Measurements from ENCODE around the gene CELF2.

Gene CELF2

GRCh38 chr10:11311027-11311426 is 293.4 kb downstream of the CELF2 start:
- no peak overlapping the region for H3K27ac ChIP-seq (ENCODE audit: low read length)
- peaks cover 12% of the 10 kb centered on the region; the same call in 1 of the 2 replicates for H3K36me3 ChIP-seq (ENCODE audit: insufficient read depth, low read depth, low read length)
- H3K9me3 ChIP-seq (ENCODE audit: insufficient read depth, low read depth, low read length) = peaks cover 28% of the 10 kb centered on the region

GRCh38 chr10:11313463-11313862 is 295.8 kb downstream of the CELF2 start:
- H3K9me3 ChIP-seq (ENCODE audit: insufficient read depth, low read depth, low read length) = peaks cover 14% of the 10 kb centered on the region
- no peak overlapping the region for H3K27ac ChIP-seq (ENCODE audit: low read length)
- H3K9ac ChIP-seq (ENCODE audit: low read depth, low read length) = no peak overlapping the region
- no peaks in the 10 kb centered on the region for H3K27me3 ChIP-seq (ENCODE audit: insufficient read depth, low read length)
- no peaks in the 10 kb centered on the region for H3K4me1 ChIP-seq (ENCODE audit: insufficient read depth, low read length)
- no peak overlapping the region for H3K4me3 ChIP-seq (ENCODE audit: low read length)
- peaks cover 9% of the 10 kb centered on the region; the same call in 1 of the 2 replicates for H3K36me3 ChIP-seq (ENCODE audit: insufficient read depth, low read depth, low read length)

More at GRCh38 chr10:11311027-11311426, 293.4 kb downstream of the CELF2 start:
- no peak overlapping the region for H3K9ac ChIP-seq (ENCODE audit: low read depth, low read length)
- H3K4me3 ChIP-seq (ENCODE audit: low read length) = no peak overlapping the region
- no peaks in the 10 kb centered on the region for H3K4me1 ChIP-seq (ENCODE audit: insufficient read depth, low read length)
- no peaks in the 10 kb centered on the region for H3K27me3 ChIP-seq (ENCODE audit: insufficient read depth, low read length)

GRCh38 chr10:11317936-11318670 is 300.4 kb downstream of the CELF2 start:
- no peak overlapping the region for H3K9ac ChIP-seq (ENCODE audit: low read depth, low read length)
- H3K9me3 ChIP-seq (ENCODE audit: insufficient read depth, low read depth, low read length) = no peaks in the 10 kb centered on the region
- no peaks in the 10 kb centered on the region for H3K4me1 ChIP-seq (ENCODE audit: insufficient read depth, low read length)
- H3K27ac ChIP-seq (ENCODE audit: low read length) = no peak overlapping the region
- peaks cover 9% of the 10 kb centered on the region; the same call in 1 of the 2 replicates for H3K36me3 ChIP-seq (ENCODE audit: insufficient read depth, low read depth, low read length)
- no peak overlapping the region for H3K4me3 ChIP-seq (ENCODE audit: low read length)
- H3K27me3 ChIP-seq (ENCODE audit: insufficient read depth, low read length) = no peaks in the 10 kb centered on the region

GRCh38 chr10:11318826-11319598 is 301.3 kb downstream of the CELF2 start:
- no peaks in the 10 kb centered on the region for H3K27me3 ChIP-seq (ENCODE audit: insufficient read depth, low read length)
- no peak overlapping the region for H3K9ac ChIP-seq (ENCODE audit: low read depth, low read length)
- H3K4me3 ChIP-seq (ENCODE audit: low read length) = no peak overlapping the region
- no peaks in the 10 kb centered on the region for H3K9me3 ChIP-seq (ENCODE audit: insufficient read depth, low read depth, low read length)
- peaks cover 9% of the 10 kb centered on the region; the same call in 1 of the 2 replicates for H3K36me3 ChIP-seq (ENCODE audit: insufficient read depth, low read depth, low read length)
- H3K4me1 ChIP-seq (ENCODE audit: insufficient read depth, low read length) = no peaks in the 10 kb centered on the region
- H3K27ac ChIP-seq (ENCODE audit: low read length) = no peak overlapping the region

GRCh38 chr10:11319990-11320602 is 302.4 kb downstream of the CELF2 start:
- Histone ChIP-seq H3K4me1 (ENCODE audit: insufficient read depth, low read length) (no peaks in the 10 kb centered on the region), H3K9ac (ENCODE audit: low read depth, low read length) (no peak overlapping the region), H3K36me3 (ENCODE audit: insufficient read depth, low read depth, low read length) (peaks cover 9% of the 10 kb centered on the region; the same call in 1 of the 2 replicates), H3K4me3 (ENCODE audit: low read length) (no peak overlapping the region), H3K9me3 (ENCODE audit: insufficient read depth, low read depth, low read length) (no peaks in the 10 kb centered on the region), H3K27ac (ENCODE audit: low read length) (no peak overlapping the region), H3K27me3 (ENCODE audit: insufficient read depth, low read length) (no peaks in the 10 kb centered on the region)

GRCh38 chr10:11320809-11321520 is 303.3 kb downstream of the CELF2 start:
- Histone ChIP-seq H3K36me3 (ENCODE audit: insufficient read depth, low read depth, low read length) (peaks cover 9% of the 10 kb centered on the region; the same call in 1 of the 2 replicates), H3K9me3 (ENCODE audit: insufficient read depth, low read depth, low read length) (no peaks in the 10 kb centered on the region), H3K9ac (ENCODE audit: low read depth, low read length) (no peak overlapping the region), H3K27ac (ENCODE audit: low read length) (no peak overlapping the region), H3K4me3 (ENCODE audit: low read length) (no peak overlapping the region), H3K4me1 (ENCODE audit: insufficient read depth, low read length) (no peaks in the 10 kb centered on the region), H3K27me3 (ENCODE audit: insufficient read depth, low read length) (no peaks in the 10 kb centered on the region)

GRCh38 chr10:11322698-11323097 is 305.0 kb downstream of the CELF2 start:
- Histone ChIP-seq H3K4me3 (ENCODE audit: low read length) (no peak overlapping the region), H3K27ac (ENCODE audit: low read length) (no peak overlapping the region), H3K36me3 (ENCODE audit: insufficient read depth, low read depth, low read length) (peaks cover 9% of the 10 kb centered on the region; the same call in 1 of the 2 replicates), H3K9me3 (ENCODE audit: insufficient read depth, low read depth, low read length) (no peaks in the 10 kb centered on the region), H3K27me3 (ENCODE audit: insufficient read depth, low read length) (no peaks in the 10 kb centered on the region), H3K9ac (ENCODE audit: low read depth, low read length) (no peak overlapping the region), H3K4me1 (ENCODE audit: insufficient read depth, low read length) (no peaks in the 10 kb centered on the region)

GRCh38 chr10:11324761-11325321 is 307.2 kb downstream of the CELF2 start:
- Histone ChIP-seq H3K9me3 (ENCODE audit: insufficient read depth, low read depth, low read length) (no peaks in the 10 kb centered on the region), H3K27ac (ENCODE audit: low read length) (no peak overlapping the region), H3K4me1 (ENCODE audit: insufficient read depth, low read length) (peaks cover 9% of the 10 kb centered on the region; the same call in 1 of the 2 replicates), H3K27me3 (ENCODE audit: insufficient read depth, low read length) (no peaks in the 10 kb centered on the region), H3K4me3 (ENCODE audit: low read length) (no peak overlapping the region), H3K36me3 (ENCODE audit: insufficient read depth, low read depth, low read length) (peaks cover 4% of the 10 kb centered on the region; the same call in 1 of the 2 replicates), H3K9ac (ENCODE audit: low read depth, low read length) (no peak overlapping the region)

GRCh38 chr10:11325817-11326216 is 308.1 kb downstream of the CELF2 start:
- no peaks in the 10 kb centered on the region for H3K27me3 ChIP-seq (ENCODE audit: insufficient read depth, low read length)
- no peak overlapping the region for H3K4me3 ChIP-seq (ENCODE audit: low read length)
- peaks cover 18% of the 10 kb centered on the region; the same call in 1 of the 2 replicates for H3K4me1 ChIP-seq (ENCODE audit: insufficient read depth, low read length)
- no peak overlapping the region for H3K27ac ChIP-seq (ENCODE audit: low read length)
- H3K9me3 ChIP-seq (ENCODE audit: insufficient read depth, low read depth, low read length) = no peaks in the 10 kb centered on the region
- no peak overlapping the region for H3K9ac ChIP-seq (ENCODE audit: low read depth, low read length)
- H3K36me3 ChIP-seq (ENCODE audit: insufficient read depth, low read depth, low read length) = 0 out of 2 replicates have a peak, but pooled peaks cover 4% of the 10 kb centered on the region

GRCh38 chr10:11326241-11326640 is 308.6 kb downstream of the CELF2 start:
- H3K27me3 ChIP-seq (ENCODE audit: insufficient read depth, low read length) = no peaks in the 10 kb centered on the region
- no peak overlapping the region for H3K9ac ChIP-seq (ENCODE audit: low read depth, low read length)
- H3K9me3 ChIP-seq (ENCODE audit: insufficient read depth, low read depth, low read length) = no peaks in the 10 kb centered on the region
- H3K4me1 ChIP-seq (ENCODE audit: insufficient read depth, low read length) = peaks cover 18% of the 10 kb centered on the region; the same call in 1 of the 2 replicates
- H3K4me3 ChIP-seq (ENCODE audit: low read length) = no peak overlapping the region
- H3K36me3 ChIP-seq (ENCODE audit: insufficient read depth, low read depth, low read length) = 0 out of 2 replicates have a peak, but pooled peaks cover 4% of the 10 kb centered on the region
- no peak overlapping the region for H3K27ac ChIP-seq (ENCODE audit: low read length)
